ENCODE data around the gene RASD2.

DNA sequence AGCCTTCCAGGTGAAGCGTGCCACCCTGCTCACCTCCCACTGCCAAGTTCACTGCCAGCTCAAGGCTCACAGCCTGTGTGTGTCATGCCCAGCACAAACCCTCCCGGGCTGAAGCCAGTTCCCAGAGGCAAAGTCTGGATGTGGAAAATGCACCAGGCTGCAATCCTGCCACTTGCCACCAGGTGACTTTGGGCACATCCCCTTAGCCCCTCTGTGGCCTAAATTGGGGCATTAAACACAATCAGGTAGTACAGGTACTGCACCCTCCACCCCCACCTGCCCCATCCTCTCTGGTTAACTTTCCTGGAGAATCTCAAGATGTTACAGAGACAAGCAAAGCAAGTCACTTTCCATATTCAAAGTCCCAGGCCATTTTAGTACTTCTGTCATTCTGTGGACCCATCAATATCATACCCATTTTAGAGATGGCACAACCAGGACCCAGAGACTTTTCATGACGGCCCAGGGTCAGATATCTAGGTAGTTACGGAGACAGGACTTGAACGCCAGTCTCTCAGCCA, 1.8 kb upstream of the RASD2 start:
- TF ChIP-seq CTCF (IDR thresholded peaks at IDR 0.05 in 4 of 5, conservative IDR thresholded peaks at IDR 0.05 in 1 of 5) (peak; percentile 35 to 75 (median 54)), POLR2A (IDR thresholded peaks at IDR 0.05) (no peak)

Data from gastrocnemius medialis (tissue), 4 donors.